Astrocyte (in vitro differentiated cells and primary cell): ENCODE data around the gene STRBP. TPM values are rescaled to one million over a fixed set of nuclear protein-coding genes. Genes with fewer than 3 reads are reported as not detected.

ENCODE experiments used
- DNase-seq: peaks from one replicate; pipeline ENCODE4 v3.0.0-alpha.2; 2010; ENCODE audit warnings: low read depth
- FAIRE-seq: peaks from 2 replicates; lab custom pipeline; 2011; peaks lifted over from hg19 to GRCh38; lab: Jason Lieb, UNC
- H2AFZ ChIP-seq: 2 replicates; pipeline ENCODE4 v1.6.0; 2012; ENCODE audit warnings: low read depth, low read length, inconsistent platforms
- H3K27ac ChIP-seq: 2 replicates; pipeline ENCODE4 v1.5.1; 2011; ENCODE audit warnings: low read depth, low read length, inconsistent platforms
- H3K27me3 ChIP-seq: 2 replicates; pipeline ENCODE4 v1.6.0; 2011; ENCODE audit warnings: low read length, inconsistent platforms; ENCODE audit not compliant: insufficient read depth
- H3K36me3 ChIP-seq: 2 replicates; pipeline ENCODE4 v1.5.1; 2011; ENCODE audit warnings: low read length, inconsistent platforms; ENCODE audit not compliant: insufficient read depth
- H3K4me1 ChIP-seq: 2 replicates; pipeline ENCODE4 v1.5.1; 2011; ENCODE audit warnings: low read length, inconsistent platforms; ENCODE audit not compliant: insufficient read depth
- H3K4me2 ChIP-seq: 2 replicates; pipeline ENCODE4 v1.6.0; 2012; ENCODE audit warnings: low read length, inconsistent platforms
- H3K4me3 ChIP-seq: 2 replicates; pipeline ENCODE4 v1.5.1; 2011; ENCODE audit warnings: low read depth, mild to moderate bottlenecking, low read length, inconsistent platforms; ENCODE audit not compliant: insufficient read depth
- H3K79me2 ChIP-seq: 2 replicates; pipeline ENCODE4 v1.6.0; 2012; ENCODE audit warnings: mild to moderate bottlenecking, low read length, inconsistent platforms; ENCODE audit not compliant: insufficient read depth
- H3K9ac ChIP-seq: 2 replicates; pipeline ENCODE4 v1.6.0; 2012; ENCODE audit warnings: mild to moderate bottlenecking, low read length, inconsistent platforms
- H3K9me3 ChIP-seq: 2 replicates; pipeline ENCODE4 v1.5.1; 2012; ENCODE audit warnings: low read depth, mild to moderate bottlenecking, low read length, inconsistent platforms; ENCODE audit not compliant: insufficient read depth
- H4K20me1 ChIP-seq: 2 replicates; pipeline ENCODE4 v1.6.0; 2012; ENCODE audit warnings: low read length, inconsistent platforms; ENCODE audit not compliant: insufficient read depth
- H3K27ac Mint-ChIP-seq: one replicate; pipeline ENCODE4 v1.8.0; 2021; ENCODE audit warnings: mild to moderate bottlenecking, mixed read lengths; ENCODE audit not compliant: unreplicated experiment
- H3K27me3 Mint-ChIP-seq: one replicate; pipeline ENCODE4 v1.8.0; 2021; ENCODE audit warnings: low read depth, mixed read lengths; ENCODE audit not compliant: unreplicated experiment
- H3K36me3 Mint-ChIP-seq: one replicate; pipeline ENCODE4 v1.8.0; 2021; ENCODE audit warnings: low read depth, mixed read lengths; ENCODE audit not compliant: unreplicated experiment
- H3K4me1 Mint-ChIP-seq: one replicate; pipeline ENCODE4 v1.8.0; 2021; ENCODE audit warnings: low read depth, mixed read lengths; ENCODE audit not compliant: unreplicated experiment
- H3K4me3 Mint-ChIP-seq: one replicate; pipeline ENCODE4 v1.8.0; 2021; ENCODE audit warnings: mild to moderate bottlenecking, moderate library complexity, mixed read lengths; ENCODE audit not compliant: unreplicated experiment
- H3K9me3 Mint-ChIP-seq: one replicate; pipeline ENCODE4 v1.8.0; 2021; ENCODE audit warnings: mild to moderate bottlenecking, mixed read lengths; ENCODE audit not compliant: unreplicated experiment
- CTCF ChIP-seq: IDR thresholded peaks from 2 replicates; pipeline ENCODE4 v1.5.1; 2011; ENCODE audit warnings: low read depth, mild to moderate bottlenecking, inconsistent platforms, low read length, moderate library complexity; ENCODE audit not compliant: insufficient read depth
- EZH2 ChIP-seq: IDR thresholded peaks from 2 replicates; pipeline ENCODE4 v1.6.1; 2012; ENCODE audit warnings: mild to moderate bottlenecking, low read length, inconsistent platforms; ENCODE audit not compliant: insufficient read depth
- total RNA-seq: library from RNA; stranded (reverse); gene quantifications from 2 replicates; pipeline ENCODE4 v1.2.1, GENCODE V29; 2021

Gene STRBP
- total RNA-seq, 1 donor from 2014 or later, result 13.1 TPM

- Histone ChIP-seq H3K27ac (no peak overlapping the region), H2AFZ (no peak overlapping the region), H3K4me1 (no peaks in the 10 kb centered on the region), H4K20me1 (no peaks in the 10 kb centered on the region), H3K9me3 (no peaks in the 10 kb centered on the region), H3K4me3 (no peak overlapping the region), H3K4me2 (no peak overlapping the region), H3K27me3 (no peaks in the 10 kb centered on the region), H3K9ac (no peak overlapping the region), H3K79me2 (no peaks in the 10 kb centered on the region), H3K36me3 (no peaks in the 10 kb centered on the region)
- Mint-ChIP-seq H3K27ac (no peak overlapping the region), H3K27me3 (no peaks in the 10 kb centered on the region), H3K36me3 (no peaks in the 10 kb centered on the region), H3K4me1 (no peaks in the 10 kb centered on the region), H3K9me3 (no peaks in the 10 kb centered on the region), H3K4me3 (no peak overlapping the region)
- DNase-seq (no peak), FAIRE-seq (no peak)
- no peak for TF ChIP-seq CTCF
- no peak for TF ChIP-seq EZH2
These were observed 72.3 kb downstream of the STRBP start for GRCh38 chr9:123196124-123196523.

- H3K4me3 Mint-ChIP-seq, result no peak overlapping the region
- Histone ChIP-seq H3K4me1 (no peaks in the 10 kb centered on the region), H3K9me3 (no peaks in the 10 kb centered on the region), H3K27me3 (no peaks in the 10 kb centered on the region), H3K36me3 (no peaks in the 10 kb centered on the region), H4K20me1 (no peaks in the 10 kb centered on the region), H3K9ac (no peak overlapping the region), H3K79me2 (no peaks in the 10 kb centered on the region), H2AFZ (no peak overlapping the region), H3K4me3 (no peak overlapping the region), H3K4me2 (no peak overlapping the region), H3K27ac (no peak overlapping the region)
- no peaks in the 10 kb centered on the region for H3K4me1 Mint-ChIP-seq
- no peak for DNase-seq
- TF ChIP-seq EZH2 (no peak), CTCF (no peak)
- H3K9me3 Mint-ChIP-seq, result peaks cover under 1% of the 10 kb centered on the region
- no peaks in the 10 kb centered on the region for H3K27me3 Mint-ChIP-seq
- no peak overlapping the region for H3K27ac Mint-ChIP-seq
- no peaks in the 10 kb centered on the region for H3K36me3 Mint-ChIP-seq
- no peak for FAIRE-seq
These were observed 74.4 kb downstream of the STRBP start for GRCh38 chr9:123194023-123194422.

GRCh38 chr9:123191680-123192079 lies 76.7 kb downstream of the STRBP start:
- Histone ChIP-seq H3K79me2 (no peaks in the 10 kb centered on the region), H3K27ac (no peak overlapping the region), H3K9ac (no peak overlapping the region), H3K27me3 (no peaks in the 10 kb centered on the region), H3K36me3 (no peaks in the 10 kb centered on the region), H2AFZ (no peak overlapping the region), H3K4me2 (no peak overlapping the region), H3K4me1 (no peaks in the 10 kb centered on the region), H4K20me1 (no peaks in the 10 kb centered on the region), H3K4me3 (no peak overlapping the region), H3K9me3 (no peaks in the 10 kb centered on the region)
- no peak overlapping the region for H3K4me3 Mint-ChIP-seq
- no peak for FAIRE-seq
- H3K27me3 Mint-ChIP-seq, result no peaks in the 10 kb centered on the region
- H3K27ac Mint-ChIP-seq, result no peak overlapping the region
- H3K36me3 Mint-ChIP-seq, result no peaks in the 10 kb centered on the region
- DNase-seq, result no peak
- no peak for TF ChIP-seq CTCF
- TF ChIP-seq EZH2, result no peak
- H3K9me3 Mint-ChIP-seq, result peaks cover 3% of the 10 kb centered on the region
- H3K4me1 Mint-ChIP-seq, result no peaks in the 10 kb centered on the region
